Urothelium cell line (cell line): ENCODE measurements around the gene GPHA2.
"Not testable (repeated sequence)": the region's sequence is repeated elsewhere in the genome, so short reads cannot be mapped to it uniquely, and the experiment has no call there.

ENCODE experiments used
- DNase-seq: peaks from one replicate; pipeline ENCODE4 v3.0.0; 2011; ENCODE audit warnings: low spot score, mixed read lengths
- FAIRE-seq: peaks from 2 replicates; lab custom pipeline; 2011; peaks lifted over from hg19 to GRCh38; lab: Jason Lieb, UNC

GPHA2 gene, protein sequence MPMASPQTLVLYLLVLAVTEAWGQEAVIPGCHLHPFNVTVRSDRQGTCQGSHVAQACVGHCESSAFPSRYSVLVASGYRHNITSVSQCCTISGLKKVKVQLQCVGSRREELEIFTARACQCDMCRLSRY

DNA sequence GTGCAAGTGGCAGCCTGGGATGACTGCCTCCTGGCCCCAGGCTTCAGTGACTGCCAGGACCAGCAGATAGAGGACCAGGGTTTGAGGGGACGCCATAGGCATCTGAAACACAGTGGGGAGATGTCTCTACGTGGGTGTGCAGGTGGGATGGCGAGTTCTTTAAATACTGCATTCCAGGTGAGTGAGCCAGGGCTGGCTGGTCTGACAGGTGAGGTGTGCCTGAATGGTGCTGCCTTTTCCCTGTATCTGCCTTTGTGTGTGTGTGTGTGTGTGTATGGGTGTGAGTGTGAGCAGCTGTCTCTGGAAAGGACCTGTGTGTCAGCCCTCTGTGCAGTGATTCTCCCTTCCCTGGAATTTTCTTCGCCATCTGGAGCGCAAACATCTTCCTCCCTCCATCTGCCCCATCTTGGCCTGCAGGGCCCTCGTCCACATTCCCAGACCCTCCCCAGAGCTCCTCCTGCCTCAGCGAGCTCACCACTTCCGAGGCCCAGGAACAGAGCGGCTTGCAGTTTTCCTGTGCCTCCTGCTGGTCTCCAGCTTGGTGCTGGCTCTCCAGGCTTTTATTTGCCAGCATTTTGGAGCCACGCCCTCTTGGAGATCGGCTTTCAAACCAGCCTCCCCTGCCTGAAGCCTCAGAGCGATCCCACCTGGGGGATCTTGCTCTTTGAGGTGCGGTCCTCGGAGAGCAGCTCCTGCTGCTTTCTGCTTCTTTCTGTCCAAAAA is at the start of gene GPHA2:
Gene GPHA2, minus strand, starts transcription at position 535 of the 723 bp plus-strand sequence. Its CDS starts 433 bp downstream, at position 102.
- FAIRE-seq (no peak), DNase-seq (no peak)

DNA sequence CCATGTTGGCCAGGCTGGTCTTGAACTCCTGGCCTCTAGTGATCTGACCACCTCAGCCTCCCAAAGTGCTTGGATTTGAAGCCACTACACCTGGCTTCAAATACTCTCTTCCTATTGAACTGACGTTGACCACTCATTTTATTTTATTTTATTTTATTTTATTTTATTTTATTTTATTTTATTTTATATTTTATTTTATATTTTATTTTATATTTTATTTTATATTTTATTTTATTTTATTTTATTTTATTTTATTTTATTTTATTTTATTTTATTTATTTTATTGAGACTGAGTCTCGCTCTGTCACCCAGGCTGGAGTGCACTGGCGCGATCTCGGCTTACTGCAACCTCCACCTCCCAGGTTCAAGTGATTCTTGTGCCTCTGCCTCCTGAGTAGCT is 47.6 kb upstream of the GPHA2 start:
- FAIRE-seq = not testable (repeated sequence)

DNA sequence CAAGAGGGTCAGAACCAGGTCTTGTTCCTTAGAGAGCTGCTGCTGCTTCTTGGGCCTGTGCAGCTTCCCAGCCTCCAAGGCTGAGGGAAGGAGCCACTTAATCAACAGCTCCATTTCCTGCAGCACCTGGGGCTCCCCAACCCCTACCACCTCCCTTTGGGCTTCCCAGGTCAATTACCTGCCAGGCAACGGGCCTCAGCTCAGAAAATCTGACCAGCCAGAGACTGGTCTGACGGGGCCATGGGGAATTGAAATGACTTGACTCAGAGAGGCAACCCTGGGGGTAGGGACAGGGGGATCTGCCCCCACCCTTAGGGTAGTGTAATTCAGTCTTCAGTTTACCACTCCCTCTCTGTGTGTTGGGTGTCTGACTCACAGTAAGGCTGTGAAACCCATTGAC is 41.0 kb upstream of the GPHA2 start:
- DNase-seq (no peak), FAIRE-seq (no peak)

More for the DNA sequence above, 47.6 kb upstream of the GPHA2 start:
- DNase-seq = not testable (repeated sequence)

DNA sequence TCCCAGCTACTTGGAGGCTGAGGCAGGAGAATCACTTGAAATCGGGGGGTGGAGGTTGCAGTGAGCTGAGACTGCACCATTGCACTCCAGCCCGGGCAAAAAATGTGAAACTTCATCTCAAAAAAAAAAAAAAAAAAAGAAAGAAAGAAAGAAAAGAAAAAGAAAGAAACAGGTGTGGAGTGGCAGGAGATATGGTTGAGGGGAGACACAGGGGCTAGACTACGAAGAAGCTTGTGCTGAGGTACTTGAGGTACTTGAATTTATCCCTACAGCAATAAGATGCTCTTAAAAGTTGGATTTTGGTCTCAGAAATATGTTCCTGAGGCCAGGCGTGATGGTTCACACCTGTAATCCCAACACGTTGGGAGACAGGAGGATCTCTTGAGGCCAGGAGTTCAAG is 38.4 kb upstream of the GPHA2 start:
- FAIRE-seq = no peak
- no peak for DNase-seq

DNA sequence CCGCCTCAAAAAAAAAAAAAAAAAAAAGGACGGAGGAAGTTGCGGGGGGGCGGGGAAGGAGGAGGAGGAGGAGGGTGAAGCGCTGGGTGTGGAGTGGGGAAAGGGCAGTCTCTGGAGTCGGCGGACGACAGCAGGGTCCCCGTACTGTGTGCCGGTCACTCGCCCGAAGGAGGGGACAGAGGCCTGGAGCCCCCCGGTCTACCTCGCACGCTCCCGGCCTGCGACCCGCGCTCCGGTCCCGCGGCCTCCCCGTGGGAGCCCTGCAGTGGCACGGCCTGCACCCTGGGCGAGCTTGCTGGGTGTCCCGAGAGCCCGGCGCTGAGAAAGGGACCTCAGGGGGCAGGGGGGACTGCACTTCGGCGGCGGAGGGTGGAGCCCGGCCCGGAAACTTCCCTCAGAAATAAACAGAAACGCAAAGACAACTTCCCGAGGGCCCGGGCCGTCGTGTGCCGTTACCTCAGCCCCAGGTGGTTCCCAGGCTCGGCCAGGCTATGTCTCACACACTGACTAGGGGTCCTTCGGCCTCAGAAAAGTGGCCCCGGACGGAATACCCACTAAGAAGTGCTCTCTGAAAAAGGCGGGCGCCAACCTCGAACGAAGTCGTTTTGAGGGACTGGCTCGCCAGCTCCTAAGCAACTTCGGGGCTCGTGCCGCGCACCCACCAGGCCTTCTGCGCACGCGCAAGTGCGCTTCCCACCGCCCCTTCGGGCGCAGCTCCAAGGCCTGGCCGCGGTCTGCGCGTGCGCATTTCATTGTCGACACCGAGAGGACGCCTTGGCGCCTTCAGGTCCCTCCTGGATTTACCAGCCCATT is 35.9 kb upstream of the GPHA2 start, which contains the start of gene MAJIN:
Gene MAJIN, minus strand, starts transcription at position 688 of the 813 bp plus-strand sequence. CDS start 12,703 bp downstream, outside the sequence.
- DNase-seq (no peak), FAIRE-seq (no peak)

DNA sequence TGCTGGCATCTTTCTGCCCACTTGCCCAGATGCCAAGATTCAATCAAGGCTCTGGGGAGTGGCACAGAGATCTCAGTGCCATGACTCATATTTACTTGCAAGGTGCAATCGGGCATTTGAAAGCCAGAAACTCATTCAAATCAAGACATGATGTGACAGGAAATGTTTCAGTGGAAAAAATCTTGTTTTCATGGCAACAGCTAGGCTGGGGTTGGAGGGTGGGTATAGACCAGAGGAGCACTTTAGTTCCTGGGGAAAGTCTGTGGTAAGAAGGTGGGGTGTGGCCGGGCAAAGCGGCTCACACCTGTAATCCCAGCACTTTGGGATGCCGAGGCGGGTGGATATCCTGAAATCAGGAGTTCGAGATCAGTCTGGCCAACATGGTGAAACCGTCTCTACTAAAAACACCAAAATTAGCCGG is 35.0 kb upstream of the GPHA2 start:
- FAIRE-seq = no peak
- DNase-seq = no peak

DNA sequence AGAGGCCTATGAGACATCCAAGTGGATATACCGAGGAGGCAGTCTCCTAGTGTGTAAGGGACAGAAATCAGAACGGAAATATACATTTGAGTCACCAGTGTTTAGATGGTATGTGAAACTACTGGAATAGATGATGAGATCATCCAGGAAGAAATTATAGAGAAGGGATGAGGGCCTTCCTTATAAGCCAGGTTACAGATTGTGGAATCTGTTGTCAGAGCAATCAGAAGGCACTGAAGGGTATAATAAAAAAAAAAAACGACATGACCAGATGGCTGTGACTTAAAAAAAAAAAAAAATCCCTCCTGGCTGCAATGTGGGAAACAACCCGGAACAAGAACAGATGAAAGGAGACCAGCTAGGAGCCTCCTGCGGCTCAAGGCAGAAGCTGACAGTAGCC is 33.5 kb upstream of the GPHA2 start:
- FAIRE-seq (no peak), DNase-seq (no peak)

DNA sequence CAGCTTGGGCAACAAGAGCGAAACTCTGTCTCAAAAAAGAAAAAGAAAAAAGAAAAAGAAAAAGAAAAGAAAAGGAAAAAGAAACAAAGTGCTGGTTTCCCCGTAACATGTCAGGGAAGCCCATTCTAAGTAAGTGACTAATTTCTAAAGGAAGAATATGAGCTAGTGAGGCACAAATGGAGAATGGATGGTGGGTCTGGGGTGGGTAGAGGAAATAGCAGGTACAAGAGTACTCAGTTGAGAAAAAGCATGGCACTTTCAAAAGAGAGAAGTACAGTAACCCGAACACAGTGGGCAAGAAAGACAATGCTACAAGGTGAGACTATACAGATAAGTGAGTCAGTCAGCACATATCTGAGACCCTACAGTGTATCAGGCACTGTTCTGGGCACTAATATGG is 31.7 kb upstream of the GPHA2 start:
- FAIRE-seq (no peak), DNase-seq (no peak)

DNA sequence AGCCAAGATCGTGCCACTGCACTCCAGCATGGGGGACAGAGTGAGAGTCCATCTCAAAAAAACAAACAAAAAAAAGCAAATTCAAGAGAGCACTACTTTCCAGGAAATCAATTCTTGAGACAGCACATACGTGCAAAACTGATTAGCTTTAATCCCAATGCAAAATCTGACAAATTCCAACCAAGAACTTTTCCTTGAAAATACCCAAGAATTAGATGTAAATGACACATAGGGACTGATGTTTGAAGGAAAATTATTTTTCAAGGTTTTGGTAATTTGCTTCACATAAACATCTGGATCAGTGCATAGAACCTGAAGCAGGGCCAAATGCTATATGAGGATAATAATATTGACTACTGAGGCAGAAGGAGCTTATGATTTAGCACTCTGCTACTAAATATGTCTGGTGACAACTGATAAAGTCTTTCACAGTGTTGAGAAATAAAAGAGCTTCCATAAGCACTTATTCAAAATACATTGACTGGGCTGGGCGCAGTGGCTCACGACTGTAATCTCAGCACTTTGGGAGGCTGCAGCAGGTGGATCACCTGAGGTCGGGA is 27.5 kb upstream of the GPHA2 start:
- no peak for DNase-seq

DNA sequence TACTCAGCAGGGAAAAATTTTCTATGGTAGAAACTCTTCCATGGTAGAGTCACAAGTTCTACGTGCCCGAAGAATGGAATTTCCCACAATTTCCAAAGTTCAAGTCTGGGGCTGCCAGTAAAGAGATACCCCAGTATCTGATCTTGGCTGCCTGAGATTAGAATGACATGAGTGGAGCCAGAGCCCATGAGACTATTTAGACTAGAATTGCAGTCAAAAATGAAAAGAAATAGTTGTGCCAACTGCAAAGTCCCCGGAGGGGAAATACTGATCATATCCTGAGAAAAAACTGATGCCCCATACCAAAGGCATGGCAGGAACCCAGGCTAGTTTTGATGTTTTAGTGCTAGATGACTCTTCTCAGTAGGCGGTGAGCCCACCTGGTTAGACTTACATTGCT is 25.0 kb upstream of the GPHA2 start:
- DNase-seq (no peak), FAIRE-seq (no peak)

More for the DNA sequence above, 27.5 kb upstream of the GPHA2 start:
- FAIRE-seq = no peak

DNA sequence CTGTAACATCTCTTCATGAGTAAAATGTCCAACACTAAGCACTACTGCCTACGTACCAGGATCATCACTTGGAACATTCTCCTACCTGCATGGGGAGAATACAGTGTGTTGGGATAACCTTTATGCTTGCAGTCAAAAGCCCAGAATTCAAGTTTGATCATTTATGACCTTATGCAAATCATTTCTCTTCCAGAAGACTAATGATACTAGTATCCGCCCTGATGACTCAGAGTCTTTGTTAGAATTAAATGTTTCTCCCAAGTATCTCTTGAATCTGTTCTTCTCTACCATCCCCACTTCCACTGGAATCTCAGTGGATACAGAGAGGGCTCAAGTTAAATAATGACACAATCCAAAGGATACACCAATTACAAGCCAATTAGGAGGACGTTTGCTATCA is 23.8 kb upstream of the GPHA2 start:
- no peak for DNase-seq
- FAIRE-seq = no peak

DNA sequence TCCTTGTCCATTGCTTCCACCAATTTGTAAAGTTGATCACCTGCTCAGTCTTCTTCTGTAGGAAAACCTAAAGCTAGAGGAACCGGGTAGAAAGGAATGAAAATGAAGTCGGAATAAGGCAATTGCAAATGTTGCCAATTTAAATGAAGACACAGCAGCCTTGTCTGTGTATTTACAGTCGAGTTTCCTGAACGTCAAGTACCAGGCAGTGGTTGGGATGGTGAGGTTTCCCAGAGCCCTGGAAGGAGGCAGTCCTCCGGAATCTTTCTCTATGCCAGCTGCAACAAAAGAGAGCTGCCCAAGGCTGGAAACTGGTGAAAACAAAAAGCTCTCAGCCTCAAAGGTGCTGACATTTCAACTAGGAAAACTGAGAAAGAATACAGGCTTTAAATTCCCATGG is 18.5 kb upstream of the GPHA2 start:
- no peak for FAIRE-seq
- no peak for DNase-seq

DNA sequence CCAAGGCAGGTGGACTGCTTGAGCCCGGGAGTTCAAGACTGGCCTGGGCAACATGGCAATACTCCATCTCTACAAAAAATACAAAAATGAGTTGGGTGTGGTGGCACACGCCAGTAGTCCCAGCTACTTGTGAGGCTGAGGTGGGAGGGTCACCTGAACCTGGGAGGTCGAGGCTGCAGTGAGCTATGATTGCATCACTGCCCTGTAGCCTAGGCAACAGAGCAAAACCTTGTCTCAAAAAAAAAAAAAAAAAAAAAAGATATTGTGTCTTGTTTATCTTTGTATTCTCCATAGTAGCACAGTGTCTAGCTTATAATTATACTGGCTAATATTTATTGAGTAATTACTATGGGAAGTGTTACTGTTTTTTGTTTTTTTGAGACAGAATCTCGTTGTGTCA is 15.8 kb upstream of the GPHA2 start:
- no peak for FAIRE-seq

DNA sequence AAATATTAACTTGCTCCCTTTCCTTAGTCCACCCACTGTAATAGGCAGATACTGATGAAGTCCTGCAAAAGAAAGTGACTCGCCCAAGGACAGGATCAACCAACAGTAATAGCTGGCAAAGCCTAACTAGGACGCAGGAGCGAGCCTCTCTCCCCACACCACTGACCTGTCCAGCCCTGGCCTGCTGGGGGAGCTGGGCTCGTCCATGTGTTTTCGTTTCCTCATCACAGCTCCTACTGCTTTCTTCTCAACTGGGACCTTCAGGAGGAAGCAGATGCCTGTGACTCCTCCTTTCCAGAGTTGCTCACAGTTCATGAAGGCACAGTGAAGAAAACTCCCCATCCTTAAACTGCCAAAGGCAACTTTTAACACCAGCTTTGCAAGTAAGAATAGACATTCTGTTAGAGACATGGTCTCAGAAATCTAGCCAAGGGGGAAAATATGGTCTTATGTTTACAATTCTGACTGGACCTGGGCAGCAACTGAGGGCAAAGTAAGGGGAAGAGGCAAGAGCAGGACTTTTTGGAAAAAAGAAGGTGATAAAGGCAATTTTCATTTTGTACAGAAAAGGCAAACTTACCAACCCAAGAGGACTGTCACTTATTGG is 11.6 kb upstream of the GPHA2 start:
- FAIRE-seq (no peak), DNase-seq (no peak)

More for the DNA sequence above, 15.8 kb upstream of the GPHA2 start:
- no peak for DNase-seq

DNA sequence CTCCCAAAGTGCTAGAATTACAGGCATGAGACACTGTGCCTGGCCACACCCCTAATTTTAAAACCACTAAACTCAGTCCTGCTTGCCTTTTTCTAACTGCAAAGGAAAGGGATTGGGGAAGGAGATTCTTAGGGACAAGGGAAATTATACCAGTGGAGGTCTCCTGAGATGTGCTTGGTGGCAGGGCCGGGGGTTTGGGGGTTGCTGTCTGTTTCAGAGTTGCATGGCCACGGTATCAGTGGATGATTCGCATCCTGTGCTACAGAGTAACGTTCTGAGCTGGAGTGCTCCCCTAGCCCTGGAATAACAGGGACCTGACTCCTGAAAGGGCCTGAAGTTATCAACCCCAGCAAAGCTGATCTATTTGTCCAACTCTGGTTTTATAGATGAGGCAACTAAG is 846 bp upstream of the GPHA2 start:
- DNase-seq (no peak), FAIRE-seq (no peak)

DNA sequence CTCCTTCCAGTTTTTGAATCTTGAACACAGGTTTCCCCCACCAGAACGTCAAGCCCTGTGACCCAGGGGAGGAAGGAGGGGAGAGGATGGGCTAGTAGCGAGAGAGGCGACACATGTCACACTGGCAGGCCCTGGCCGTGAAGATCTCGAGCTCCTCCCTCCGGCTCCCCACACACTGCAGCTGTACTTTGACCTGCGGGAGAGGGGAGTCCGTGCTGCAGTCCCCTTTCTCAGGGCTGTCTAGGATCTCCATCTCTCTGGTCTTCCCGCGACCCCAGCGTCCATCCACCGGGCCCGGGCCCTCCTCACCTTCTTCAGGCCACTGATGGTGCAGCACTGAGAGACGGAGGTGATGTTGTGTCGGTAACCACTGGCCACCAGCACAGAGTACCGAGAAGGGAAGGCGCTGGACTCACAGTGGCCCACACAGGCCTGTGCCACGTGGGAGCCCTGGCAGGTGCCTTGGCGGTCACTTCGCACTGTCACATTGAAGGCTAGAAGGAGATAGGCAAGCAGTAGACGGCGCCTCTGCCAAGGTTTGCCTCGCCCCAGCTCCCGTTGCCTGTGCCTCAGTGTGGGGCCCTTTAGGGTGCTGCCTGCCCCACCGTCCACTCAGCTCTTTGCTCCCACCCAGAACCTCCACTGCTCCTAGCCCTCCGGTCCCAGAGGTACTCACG is 873 bp downstream of the GPHA2 start:
- FAIRE-seq = no peak
- DNase-seq = no peak

DNA sequence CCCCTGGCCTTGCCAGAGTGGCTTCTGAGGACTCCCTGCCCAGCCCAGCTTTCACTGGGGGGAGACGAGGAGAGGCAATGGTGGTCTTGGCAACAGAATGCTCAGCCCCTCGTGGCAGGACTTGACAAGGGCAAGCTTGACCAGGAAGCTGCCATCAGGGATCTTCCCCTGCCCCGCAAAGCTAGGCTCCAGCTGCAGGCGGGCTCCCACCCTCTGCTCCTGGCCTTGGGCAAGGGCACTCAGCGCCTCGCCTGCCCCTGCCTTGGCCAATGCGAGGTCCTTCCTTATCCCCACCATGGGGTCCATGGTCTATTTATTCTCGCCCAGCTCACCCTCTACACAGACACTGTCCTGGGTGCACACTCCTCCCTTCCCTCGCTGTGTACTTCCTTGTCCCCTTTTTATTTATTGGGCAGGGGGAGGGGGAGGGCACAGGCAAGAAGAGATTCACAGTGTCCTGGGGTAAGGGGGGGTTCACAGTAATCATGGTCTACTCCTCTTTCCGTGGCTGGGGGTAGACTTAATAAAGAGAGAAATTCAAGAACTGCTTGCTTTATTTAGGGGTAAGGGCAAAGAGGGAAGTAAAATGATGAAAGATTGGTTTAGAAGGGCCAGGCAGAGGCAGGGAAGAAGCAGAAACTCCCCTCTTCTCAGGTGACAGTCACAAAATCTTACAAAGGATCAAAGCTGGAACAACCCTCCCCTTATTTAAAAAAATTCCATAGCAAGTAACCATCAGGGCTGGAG is 1.6 kb downstream of the GPHA2 start:
- FAIRE-seq (no peak), DNase-seq (no peak)

DNA sequence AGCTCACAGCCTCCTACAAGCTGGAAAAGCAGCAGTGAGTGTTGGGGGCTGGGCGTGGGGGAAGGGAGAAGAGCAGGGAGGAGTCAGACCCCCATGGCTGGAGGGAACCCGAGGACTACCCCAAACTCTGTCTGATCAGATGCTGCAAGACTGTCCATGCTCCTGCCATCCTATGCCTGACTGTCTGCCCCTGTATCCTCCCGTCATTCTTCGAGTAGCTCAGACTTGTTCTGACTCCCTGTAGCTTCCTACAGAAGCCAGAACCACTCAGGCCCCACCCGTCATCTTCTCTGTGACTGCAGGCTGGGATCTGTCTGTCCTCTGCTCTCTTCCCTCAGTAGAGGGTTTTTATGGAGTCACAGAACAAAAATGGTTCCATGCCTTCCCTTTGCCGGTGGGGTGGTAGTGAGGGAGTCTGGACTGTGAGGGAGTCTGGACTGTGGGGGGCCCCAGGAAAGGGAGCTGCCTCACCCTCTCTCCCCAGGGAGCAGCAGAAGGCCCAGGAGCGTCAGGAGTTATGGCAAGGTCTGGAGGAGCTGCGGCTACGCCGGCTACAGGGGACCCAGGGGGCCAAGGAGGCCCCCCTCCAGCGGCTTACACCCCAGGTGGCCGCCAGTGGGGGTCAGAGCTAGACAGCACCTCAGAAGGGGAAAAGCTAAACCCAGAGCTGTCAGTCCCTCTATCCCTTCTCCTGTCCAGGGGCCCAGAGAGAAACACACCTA is 2.3 kb downstream of the GPHA2 start:
- DNase-seq (no peak), FAIRE-seq (no peak)

DNA sequence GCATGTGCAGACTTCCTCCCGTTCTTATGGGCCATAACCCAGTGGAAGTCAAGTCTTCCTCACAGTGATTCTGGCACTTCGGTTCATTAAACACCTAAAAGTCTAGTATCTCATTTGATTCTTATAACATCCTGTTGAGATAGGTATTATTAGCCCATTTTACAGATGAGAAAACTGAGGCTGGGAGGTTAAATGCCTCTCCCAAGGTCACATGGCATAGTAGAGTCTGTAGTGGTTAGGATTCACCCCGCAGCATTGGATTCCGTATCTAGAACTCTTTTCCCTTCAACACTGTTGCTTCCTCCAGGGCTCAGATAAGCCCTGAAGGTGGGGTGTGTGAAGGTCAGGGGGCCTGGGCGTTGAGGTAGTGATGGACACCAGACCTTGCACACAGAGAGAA is 3.4 kb downstream of the GPHA2 start:
- no peak for FAIRE-seq

More for the DNA sequence above, 3.4 kb downstream of the GPHA2 start:
- no peak for DNase-seq
